GM19025 (cell line): ENCODE data around the gene AKAP12.
"Not testable (repeated sequence)": the region's sequence is repeated elsewhere in the genome, so short reads cannot be mapped to it uniquely, and the experiment has no call there.

Experiments used
- ATAC-seq: cut with Tn5 transposase; IDR thresholded peaks from one replicate; pipeline ENCODE4 v1.9.1; 2021; ENCODE audit warnings: mild to moderate bottlenecking, low read depth, moderate library complexity; ENCODE audit not compliant: unreplicated experiment

Gene AKAP12

GRCh38 chr6:151376440-151376839, 136.7 kb downstream of the AKAP12 start:
- no peak for ATAC-seq

GRCh38 chr6:151377095-151377494, 137.3 kb downstream of the AKAP12 start:
- ATAC-seq = no peak

- peak; percentile 48 for ATAC-seq
Observed at GRCh38 chr6:151379933-151380847, 140.4 kb downstream of the AKAP12 start.

- no peak for ATAC-seq
Observed at GRCh38 chr6:151380848-151381205, 141.1 kb downstream of the AKAP12 start.

- ATAC-seq = no peak
Observed at GRCh38 chr6:151381722-151382121, 142.0 kb downstream of the AKAP12 start.

- ATAC-seq = not testable (repeated sequence)
Observed at GRCh38 chr6:151382631-151383030, 142.9 kb downstream of the AKAP12 start.

- no peak for ATAC-seq
Observed at GRCh38 chr6:151384151-151384550, 144.4 kb downstream of the AKAP12 start.

GRCh38 chr6:151385177-151385576, 145.4 kb downstream of the AKAP12 start:
- no peak for ATAC-seq

GRCh38 chr6:151387175-151387970, 147.6 kb downstream of the AKAP12 start:
- ATAC-seq = no peak

- no peak for ATAC-seq
Observed at GRCh38 chr6:151388236-151388635, 148.5 kb downstream of the AKAP12 start.

GRCh38 chr6:151388997-151389617, 149.3 kb downstream of the AKAP12 start:
- ATAC-seq = no peak

- peak; percentile 58 for ATAC-seq
Observed at GRCh38 chr6:151389618-151390275, 150.0 kb downstream of the AKAP12 start.

GRCh38 chr6:151390276-151390850, 150.6 kb downstream of the AKAP12 start:
- ATAC-seq = peak; percentile 80

- peak; percentile 3 for ATAC-seq
Observed at GRCh38 chr6:151390851-151391470, 151.2 kb downstream of the AKAP12 start.

GRCh38 chr6:151391471-151392413, 152.0 kb downstream of the AKAP12 start, which contains the start of gene ZBTB2:
Gene ZBTB2, minus strand, starts transcription at chr6:151391559. Its CDS starts 17,922 bp downstream, at chr6:151373637.
- no peak for ATAC-seq

- ATAC-seq = no peak
Observed at GRCh38 chr6:151392427-151392826, 152.7 kb downstream of the AKAP12 start.

GRCh38 chr6:151393410-151393809, 153.6 kb downstream of the AKAP12 start:
- ATAC-seq = no peak

- ATAC-seq = no peak
Observed at GRCh38 chr6:151399679-151400078, 159.9 kb downstream of the AKAP12 start.

GRCh38 chr6:151400473-151400872, 160.7 kb downstream of the AKAP12 start:
- no peak for ATAC-seq
